HepG2 (cell line): ENCODE data around the gene ECM1. TPM values are rescaled to one million over a fixed set of nuclear protein-coding genes. Genes with fewer than 3 reads are reported as not detected.
A peak's percentile ranks its signal among the peaks of the same experiment; 100 is the strongest.

Experiments used
- ASH2L ChIP-seq: fragments of 300-600, 200-600 bp; sonication (generic); IDR thresholded peaks from 2 replicates; pipeline ENCODE4 v1.7.0; 2017; ENCODE audit warnings: low read depth, mild to moderate bottlenecking, moderate library complexity, mixed read lengths, low read length; ENCODE audit not compliant: insufficient read length
- ELF1 ChIP-seq: sonication (generic); formaldehyde crosslinking; IDR thresholded peaks from 2 replicates; pipeline ENCODE4 v1.4.0; 2020; ENCODE audit warnings: missing genetic modification reagents
- GABPA ChIP-seq, 2 experiments: IDR thresholded peaks; 2 replicates each; pipeline ENCODE4 v1.6.1; 2011 to 2016; ENCODE audit warnings: low read depth in 2 of 2, low read length in 1 of 2, missing biosample characterization in 1 of 2, missing genetic modification characterization in 1 of 2
- ISX ChIP-seq: sonication (generic); formaldehyde crosslinking; conservative IDR thresholded peaks from 2 replicates; pipeline ENCODE4 v1.5.0; 2020; ENCODE audit warnings: missing genetic modification reagents
- NRL ChIP-seq: sonication (generic); formaldehyde crosslinking; IDR thresholded peaks from 2 replicates; pipeline ENCODE4 v1.5.0; 2020; ENCODE audit warnings: missing genetic modification reagents, mild to moderate bottlenecking, moderate library complexity, borderline replicate concordance
- PCBP1 ChIP-seq: fragments of 200-400 bp; formaldehyde crosslinking; IDR thresholded peaks from 2 replicates; pipeline ENCODE4 v1.6.1; 2017; ENCODE audit warnings: mild to moderate bottlenecking, low read depth, low read length, borderline replicate concordance
- PITX1 ChIP-seq: sonication (generic); formaldehyde crosslinking; IDR thresholded peaks from 2 replicates; pipeline ENCODE4 v1.5.1; 2020; ENCODE audit warnings: mild to moderate bottlenecking, missing genetic modification reagents
- RBAK ChIP-seq: sonication (generic); formaldehyde crosslinking; IDR thresholded peaks from 2 replicates; pipeline ENCODE4 v1.5.1; 2020; ENCODE audit warnings: mild to moderate bottlenecking, missing genetic modification reagents
- ZKSCAN1 ChIP-seq: fragments of 150-350 bp; IDR thresholded peaks from 2 replicates; pipeline ENCODE4 v1.6.1; 2014; ENCODE audit warnings: low read length
- ZNF17 ChIP-seq: sonication (generic); formaldehyde crosslinking; IDR thresholded peaks from 2 replicates; pipeline ENCODE4 v1.5.0; 2020; ENCODE audit warnings: mild to moderate bottlenecking, missing genetic modification reagents
- ZNF180 ChIP-seq: sonication (generic); formaldehyde crosslinking; IDR thresholded peaks from 2 replicates; pipeline ENCODE4 v1.4.0; 2020; ENCODE audit warnings: low read depth, missing genetic modification reagents, borderline replicate concordance
- ZNF292 ChIP-seq: sonication (generic); formaldehyde crosslinking; IDR thresholded peaks from 2 replicates; pipeline ENCODE4 v1.8.1; 2022; ENCODE audit warnings: mild to moderate bottlenecking, low read depth, missing genetic modification reagents, borderline replicate concordance
- ZNF607 ChIP-seq: sonication (generic); formaldehyde crosslinking; IDR thresholded peaks from 2 replicates; pipeline ENCODE4 v1.5.1; 2020; ENCODE audit warnings: missing genetic modification reagents, mild to moderate bottlenecking, borderline replicate concordance
- ZSCAN20 ChIP-seq: sonication (generic); formaldehyde crosslinking; IDR thresholded peaks from 2 replicates; pipeline ENCODE4 v1.4.0; 2020; ENCODE audit warnings: missing genetic modification reagents, mild to moderate bottlenecking, borderline replicate concordance
- ZSCAN29 ChIP-seq: sonication (generic); formaldehyde crosslinking; conservative IDR thresholded peaks from 2 replicates; pipeline ENCODE4 v1.4.0; 2020; ENCODE audit warnings: mild to moderate bottlenecking, missing genetic modification reagents
- polyA plus RNA-seq, 8 experiments: library from polyadenylated mRNA; depleted of rRNA in 3 of 8; stranded (reverse) in 7 of 8; unstranded in 1 of 8; fragments of >200 nt; fragmentation: Illumina TruSeq in 4 of 8; extraction: Trizol in 4 of 8; gene quantifications; 2 replicates each; pipeline versions ENCODE4 v1.2.1 to v1.2.3, GENCODE V29; 2011 to 2016; ENCODE audit warnings: low read depth in 4 of 8, missing spikeins in 1 of 8, mixed read lengths in 1 of 8; ENCODE audit not compliant: insufficient read depth in 1 of 8
- total RNA-seq, 5 experiments: library from RNA; depleted of rRNA; stranded (reverse); fragments of >200 nt; fragmentation: Illumina TruSeq; extraction: Trizol; gene quantifications; 2 replicates each; pipeline ENCODE4 v1.2.3, GENCODE V29; 2016; ENCODE audit warnings: low read depth in 1 of 5
- TF ChIP-seq, protein P1 (sequence below): sonication (generic); formaldehyde crosslinking; conservative IDR thresholded peaks from 2 replicates; pipeline ENCODE4 v1.4.0; 2020; ENCODE audit warnings: mild to moderate bottlenecking, missing genetic modification reagents, moderate library complexity
- TF ChIP-seq, protein P2 (sequence below), 2 experiments: sonication (generic) in 1 of 2; formaldehyde crosslinking in 1 of 2; IDR thresholded peaks; 2 replicates each; pipeline versions ENCODE4 v1.4.0 to v1.6.1; 2016 to 2020; ENCODE audit warnings: borderline replicate concordance in 1 of 2, low read depth in 1 of 2, mild to moderate bottlenecking in 1 of 2, missing genetic modification reagents in 1 of 2
- TF ChIP-seq, protein P3 (sequence below): sonication (generic); formaldehyde crosslinking; IDR thresholded peaks from 2 replicates; pipeline ENCODE4 v1.5.0; 2020; ENCODE audit warnings: missing genetic modification reagents
- TF ChIP-seq, protein P4 (sequence below): IDR thresholded peaks from 2 replicates; pipeline ENCODE4 v1.6.1; 2016; ENCODE audit warnings: low read depth, borderline replicate concordance

Gene ECM1
- total and polyA plus RNA-seq, 2 of the 13 experiments (the other 11 are each of a cell fraction or from before 2014, with no cell fraction given) = 0.42 to 1.0 TPM

DNA sequence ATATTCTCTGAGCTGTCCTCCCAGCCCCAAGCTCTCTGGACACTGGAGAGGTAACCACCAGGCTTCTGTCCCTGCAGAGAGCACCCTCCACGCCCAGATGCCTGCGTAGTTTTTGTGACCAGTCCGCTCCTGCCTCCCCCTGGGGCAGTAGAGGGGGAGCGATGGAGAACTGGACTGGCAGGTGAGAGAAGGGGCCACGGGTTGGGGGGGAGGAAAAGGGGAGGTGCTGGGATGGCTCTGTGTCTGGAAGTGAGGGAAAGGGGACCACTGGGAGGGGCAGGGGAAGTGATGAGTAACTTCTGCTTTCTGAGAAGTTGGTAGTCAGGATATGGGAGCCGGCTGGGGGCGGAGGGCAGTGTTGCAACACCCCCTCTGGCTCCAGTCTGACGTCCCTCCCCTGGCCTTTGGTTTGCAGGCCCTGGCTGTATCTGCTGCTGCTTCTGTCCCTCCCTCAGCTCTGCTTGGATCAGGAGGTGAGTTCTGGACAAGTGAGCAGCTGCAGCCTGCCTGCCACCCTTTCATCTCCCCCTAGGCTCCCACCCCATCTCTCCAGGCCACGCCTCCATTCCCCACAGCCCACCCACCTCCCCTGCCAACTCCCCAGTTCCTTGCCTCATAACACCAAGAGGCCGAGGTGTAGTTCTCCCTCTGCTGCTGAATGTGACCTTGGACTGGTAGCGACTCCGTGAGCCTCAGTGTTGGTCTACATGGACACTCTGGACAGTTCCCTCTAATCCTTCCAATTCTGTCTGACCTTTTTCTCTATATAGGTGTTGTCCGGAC, 44.4 kb downstream of the ECM1 start (continued):
- TF ChIP-seq ASH2L (peak; percentile 39), ZKSCAN1 (no peak), RBAK (no peak), GABPA (IDR thresholded peaks at IDR 0.05; ENCODE audit: low read depth, low read length) (no peak), GABPA (CRISPR knock-in tag; IDR thresholded peaks at IDR 0.05; ENCODE audit: low read depth) (no peak), ZNF607 (CRISPR knock-in tag) (no peak), ZNF17 (CRISPR knock-in tag) (no peak), ZSCAN29 (peak; percentile 68), NRL (CRISPR knock-in tag) (peak; percentile 18; the same call in 1 of the 2 replicates), ZSCAN20 (CRISPR knock-in tag) (no peak), PCBP1 (no peak), ZNF180 (CRISPR knock-in tag) (no peak), ISX (no peak), ELF1 (CRISPR knock-in tag) (0 out of 2 replicates have a peak, but pooled peaks have one; percentile 13), PITX1 (CRISPR knock-in tag) (peak; percentile 53), ZNF292 (CRISPR knock-in tag) (peak; percentile 92)
- TF ChIP-seq, protein P1, sequence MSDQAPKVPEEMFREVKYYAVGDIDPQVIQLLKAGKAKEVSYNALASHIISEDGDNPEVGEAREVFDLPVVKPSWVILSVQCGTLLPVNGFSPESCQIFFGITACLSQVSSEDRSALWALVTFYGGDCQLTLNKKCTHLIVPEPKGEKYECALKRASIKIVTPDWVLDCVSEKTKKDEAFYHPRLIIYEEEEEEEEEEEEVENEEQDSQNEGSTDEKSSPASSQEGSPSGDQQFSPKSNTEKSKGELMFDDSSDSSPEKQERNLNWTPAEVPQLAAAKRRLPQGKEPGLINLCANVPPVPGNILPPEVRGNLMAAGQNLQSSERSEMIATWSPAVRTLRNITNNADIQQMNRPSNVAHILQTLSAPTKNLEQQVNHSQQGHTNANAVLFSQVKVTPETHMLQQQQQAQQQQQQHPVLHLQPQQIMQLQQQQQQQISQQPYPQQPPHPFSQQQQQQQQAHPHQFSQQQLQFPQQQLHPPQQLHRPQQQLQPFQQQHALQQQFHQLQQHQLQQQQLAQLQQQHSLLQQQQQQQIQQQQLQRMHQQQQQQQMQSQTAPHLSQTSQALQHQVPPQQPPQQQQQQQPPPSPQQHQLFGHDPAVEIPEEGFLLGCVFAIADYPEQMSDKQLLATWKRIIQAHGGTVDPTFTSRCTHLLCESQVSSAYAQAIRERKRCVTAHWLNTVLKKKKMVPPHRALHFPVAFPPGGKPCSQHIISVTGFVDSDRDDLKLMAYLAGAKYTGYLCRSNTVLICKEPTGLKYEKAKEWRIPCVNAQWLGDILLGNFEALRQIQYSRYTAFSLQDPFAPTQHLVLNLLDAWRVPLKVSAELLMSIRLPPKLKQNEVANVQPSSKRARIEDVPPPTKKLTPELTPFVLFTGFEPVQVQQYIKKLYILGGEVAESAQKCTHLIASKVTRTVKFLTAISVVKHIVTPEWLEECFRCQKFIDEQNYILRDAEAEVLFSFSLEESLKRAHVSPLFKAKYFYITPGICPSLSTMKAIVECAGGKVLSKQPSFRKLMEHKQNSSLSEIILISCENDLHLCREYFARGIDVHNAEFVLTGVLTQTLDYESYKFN (CRISPR knock-in tag) = peak; percentile 72
- TF ChIP-seq, protein P2, sequence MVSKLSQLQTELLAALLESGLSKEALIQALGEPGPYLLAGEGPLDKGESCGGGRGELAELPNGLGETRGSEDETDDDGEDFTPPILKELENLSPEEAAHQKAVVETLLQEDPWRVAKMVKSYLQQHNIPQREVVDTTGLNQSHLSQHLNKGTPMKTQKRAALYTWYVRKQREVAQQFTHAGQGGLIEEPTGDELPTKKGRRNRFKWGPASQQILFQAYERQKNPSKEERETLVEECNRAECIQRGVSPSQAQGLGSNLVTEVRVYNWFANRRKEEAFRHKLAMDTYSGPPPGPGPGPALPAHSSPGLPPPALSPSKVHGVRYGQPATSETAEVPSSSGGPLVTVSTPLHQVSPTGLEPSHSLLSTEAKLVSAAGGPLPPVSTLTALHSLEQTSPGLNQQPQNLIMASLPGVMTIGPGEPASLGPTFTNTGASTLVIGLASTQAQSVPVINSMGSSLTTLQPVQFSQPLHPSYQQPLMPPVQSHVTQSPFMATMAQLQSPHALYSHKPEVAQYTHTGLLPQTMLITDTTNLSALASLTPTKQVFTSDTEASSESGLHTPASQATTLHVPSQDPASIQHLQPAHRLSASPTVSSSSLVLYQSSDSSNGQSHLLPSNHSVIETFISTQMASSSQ (IDR thresholded peaks at IDR 0.05; ENCODE audit: low read depth) = no peak
- TF ChIP-seq, protein P2 (CRISPR knock-in tag; IDR thresholded peaks at IDR 0.05; ENCODE audit: borderline replicate concordance) = no peak
- TF ChIP-seq, protein P3, sequence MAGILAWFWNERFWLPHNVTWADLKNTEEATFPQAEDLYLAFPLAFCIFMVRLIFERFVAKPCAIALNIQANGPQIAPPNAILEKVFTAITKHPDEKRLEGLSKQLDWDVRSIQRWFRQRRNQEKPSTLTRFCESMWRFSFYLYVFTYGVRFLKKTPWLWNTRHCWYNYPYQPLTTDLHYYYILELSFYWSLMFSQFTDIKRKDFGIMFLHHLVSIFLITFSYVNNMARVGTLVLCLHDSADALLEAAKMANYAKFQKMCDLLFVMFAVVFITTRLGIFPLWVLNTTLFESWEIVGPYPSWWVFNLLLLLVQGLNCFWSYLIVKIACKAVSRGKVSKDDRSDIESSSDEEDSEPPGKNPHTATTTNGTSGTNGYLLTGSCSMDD (CRISPR knock-in tag) = no peak
- TF ChIP-seq, protein P4, sequence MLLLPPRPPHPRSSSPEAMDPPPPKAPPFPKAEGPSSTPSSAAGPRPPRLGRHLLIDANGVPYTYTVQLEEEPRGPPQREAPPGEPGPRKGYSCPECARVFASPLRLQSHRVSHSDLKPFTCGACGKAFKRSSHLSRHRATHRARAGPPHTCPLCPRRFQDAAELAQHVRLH (CRISPR knock-in tag) = peak; percentile 64; the same call in 1 of the 2 replicates
